CD4-positive, CD25-positive, alpha-beta regulatory T cell (primary cell): ENCODE data around the gene CCNY. TPM values are rescaled to one million over a fixed set of nuclear protein-coding genes. Genes with fewer than 3 reads are reported as not detected.
A peak's percentile ranks its signal among the peaks of the same experiment; 100 is the strongest.

ENCODE experiments used
- ATAC-seq, 2 donors: fragments of 150-1000 bp; cut with Tn5 transposase; one replicate each; pipeline ENCODE4 v1.10.0; 2021; ENCODE audit warnings: low read depth in 2 of 2, moderate number of reproducible peaks in 2 of 2, moderate library complexity in 1 of 2
- DNase-seq, 3 donors: peaks; one replicate each; pipeline versions ENCODE4 v3.0.0 to v3.0.0-alpha.2; 2012 to 2022; ENCODE audit warnings: mixed read lengths in 1 of 3
- H3K27ac ChIP-seq: one replicate; pipeline ENCODE4 v1.7.0; 2013; ENCODE audit warnings: mild to moderate bottlenecking, low read length; ENCODE audit not compliant: insufficient read depth, poor library complexity, severe bottlenecking
- H3K27me3 ChIP-seq: one replicate; pipeline ENCODE4 v1.7.0; 2013; ENCODE audit warnings: low read length; ENCODE audit not compliant: control insufficient read depth, insufficient read depth
- H3K36me3 ChIP-seq: one replicate; pipeline ENCODE4 v1.7.0; 2013; ENCODE audit warnings: mild to moderate bottlenecking, low read length, moderate library complexity; ENCODE audit not compliant: control insufficient read depth, insufficient read depth
- H3K4me1 ChIP-seq: 2 replicates; pipeline ENCODE4 v1.7.0; 2013; ENCODE audit warnings: mild to moderate bottlenecking, low read length; ENCODE audit not compliant: insufficient read depth, control insufficient read depth, poor library complexity, severe bottlenecking
- H3K4me3 ChIP-seq: one replicate; pipeline ENCODE4 v1.7.0; 2013; ENCODE audit warnings: low read depth, mild to moderate bottlenecking, low read length, moderate library complexity
- H3K9me3 ChIP-seq, 2 experiments: 1 replicate in 1 of 2; 2 replicates in 1 of 2; pipeline ENCODE4 v1.7.0; 2013; ENCODE audit warnings: low read length in 2 of 2, mild to moderate bottlenecking in 1 of 2, moderate library complexity in 1 of 2; ENCODE audit not compliant: control insufficient read depth in 2 of 2
- H3K27ac Mint-ChIP-seq, 3 donors: one replicate each; pipeline ENCODE4 v1.8.0; 2020 to 2022; ENCODE audit warnings: mild to moderate bottlenecking in 3 of 3, mixed read lengths in 3 of 3, moderate library complexity in 2 of 3
- H3K27me3 Mint-ChIP-seq: one replicate; pipeline ENCODE4 v1.8.0; 2022; ENCODE audit warnings: mild to moderate bottlenecking, mixed read lengths
- H3K36me3 Mint-ChIP-seq: one replicate; pipeline ENCODE4 v1.8.0; 2020; ENCODE audit warnings: mixed read lengths
- H3K4me1 Mint-ChIP-seq, 4 donors: one replicate each; pipeline ENCODE4 v1.8.0; 2020 to 2022; ENCODE audit warnings: mixed read lengths in 4 of 4, mild to moderate bottlenecking in 1 of 4
- H3K4me3 Mint-ChIP-seq, 4 donors: one replicate each; pipeline ENCODE4 v1.8.0; 2020 to 2022; ENCODE audit warnings: mild to moderate bottlenecking in 4 of 4, mixed read lengths in 4 of 4, moderate library complexity in 3 of 4
- H3K9me3 Mint-ChIP-seq, 7 donors: one replicate each; pipeline ENCODE4 v1.8.0; 2020 to 2022; ENCODE audit warnings: mixed read lengths in 7 of 7, mild to moderate bottlenecking in 3 of 7, moderate library complexity in 2 of 7
- polyA plus RNA-seq, 4 donors: library from polyadenylated mRNA; unstranded; fragments of 300-500 nt; fragmentation: Illumina TruSeq; gene quantifications; one replicate each; pipeline ENCODE4 v1.2.3, GENCODE V29; 2021
- total RNA-seq: library from RNA; stranded (reverse); gene quantifications from one replicate; pipeline ENCODE4 v1.2.3, GENCODE V29; 2022

Gene CCNY
- total and polyA plus RNA-seq, 5 donors from 2014 or later: 6.4 to 58.3 (median 13.1) TPM

- H3K9me3 ChIP-seq: no peaks in the 10 kb centered on the region
- no peak overlapping the region for H3K4me3 ChIP-seq
- H3K4me3 Mint-ChIP-seq: peak overlapping the region in 3 of 4 donors; percentile 15 to 72 (median 54)
- H3K27me3 ChIP-seq: no peaks in the 10 kb centered on the region
- H3K27me3 Mint-ChIP-seq: no peaks in the 10 kb centered on the region
- peak in 2 of 3 donors; percentile 13 to 46 for DNase-seq
- H3K36me3 Mint-ChIP-seq: no peaks in the 10 kb centered on the region
- H3K36me3 ChIP-seq: no peaks in the 10 kb centered on the region
- no peak overlapping the region for H3K27ac ChIP-seq
- peaks cover 0 to 2% (median 0%) of the 10 kb centered on the region in 7 donors for H3K9me3 Mint-ChIP-seq
- H3K4me1 Mint-ChIP-seq: peaks cover 31 to 82% (median 51%) of the 10 kb centered on the region in 4 donors
- peaks cover 10% of the 10 kb centered on the region for H3K4me1 ChIP-seq
- ATAC-seq: peak; percentile 49 to 52
- H3K27ac Mint-ChIP-seq: peak overlapping the region; percentile 52 to 91 (median 78)
These were observed 43.2 kb downstream of the CCNY start for GRCh38 chr10:35379226-35380137.

DNA sequence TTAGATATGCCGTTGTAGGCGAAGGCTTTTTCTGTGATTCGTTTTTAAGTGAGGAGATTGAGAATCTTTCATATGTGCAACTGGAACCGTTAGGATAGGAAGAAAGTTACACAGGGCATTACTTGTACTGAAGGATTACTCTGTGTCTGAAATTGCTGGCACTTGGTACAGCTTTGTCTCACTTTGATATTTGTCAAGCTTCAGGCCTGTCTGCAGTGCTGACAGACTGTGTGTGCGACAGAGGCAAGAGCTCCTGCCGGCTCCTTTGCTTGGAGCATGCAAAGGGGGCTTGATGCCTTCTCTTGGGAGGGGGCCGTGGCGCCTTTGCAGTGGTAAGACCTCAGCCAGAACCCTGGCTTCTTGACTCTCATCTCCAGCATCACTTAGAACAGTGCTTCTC is 45.8 kb downstream of the CCNY start:
- H3K4me1 Mint-ChIP-seq: peaks cover 22 to 80% (median 47%) of the 10 kb centered on the region in 4 donors
- Histone ChIP-seq H3K27me3 (no peaks in the 10 kb centered on the region), H3K4me3 (no peak overlapping the region), H3K36me3 (no peaks in the 10 kb centered on the region), H3K4me1 (peaks cover 10% of the 10 kb centered on the region), H3K27ac (no peak overlapping the region), H3K9me3 (no peaks in the 10 kb centered on the region)
- H3K27me3 Mint-ChIP-seq: no peaks in the 10 kb centered on the region
- no peak overlapping the region for H3K4me3 Mint-ChIP-seq
- no peak for ATAC-seq
- H3K9me3 Mint-ChIP-seq: no peaks in the 10 kb centered on the region
- no peak overlapping the region for H3K27ac Mint-ChIP-seq
- H3K36me3 Mint-ChIP-seq: peaks cover 5% of the 10 kb centered on the region
- no peak for DNase-seq

- Histone ChIP-seq H3K9me3 (peaks cover 0 to 7% of the 10 kb centered on the region in 2 experiments), H3K27me3 (no peaks in the 10 kb centered on the region), H3K4me3 (no peak overlapping the region), H3K36me3 (no peaks in the 10 kb centered on the region), H3K4me1 (no peaks in the 10 kb centered on the region), H3K27ac (no peak overlapping the region)
- ATAC-seq (no peak), DNase-seq (no peak)
- peaks cover 28 to 76% (median 37%) of the 10 kb centered on the region in 4 donors for H3K4me1 Mint-ChIP-seq
- H3K9me3 Mint-ChIP-seq: peaks cover 0 to 10% (median 0%) of the 10 kb centered on the region in 7 donors
- peaks cover 16% of the 10 kb centered on the region for H3K36me3 Mint-ChIP-seq
- no peak overlapping the region for H3K4me3 Mint-ChIP-seq
- H3K27me3 Mint-ChIP-seq: no peaks in the 10 kb centered on the region
- peak overlapping the region in 1 of 3 donors; percentile 16 for H3K27ac Mint-ChIP-seq
These were observed 48.1 kb downstream of the CCNY start for GRCh38 chr10:35384265-35384868.

GRCh38 chr10:35386594-35387174 is 50.4 kb downstream of the CCNY start:
- H3K4me3 ChIP-seq: no peak overlapping the region
- Mint-ChIP-seq H3K4me3 (no peak overlapping the region), H3K9me3 (peaks cover 0 to 30% (median 3%) of the 10 kb centered on the region in 7 donors), H3K27me3 (no peaks in the 10 kb centered on the region), H3K27ac (no peak overlapping the region), H3K36me3 (peaks cover 26% of the 10 kb centered on the region), H3K4me1 (peaks cover 14 to 70% (median 29%) of the 10 kb centered on the region in 4 donors)
- H3K27ac ChIP-seq: no peak overlapping the region
- ATAC-seq (no peak), DNase-seq (no peak)
- H3K4me1 ChIP-seq: no peaks in the 10 kb centered on the region
- H3K27me3 ChIP-seq: no peaks in the 10 kb centered on the region
- H3K9me3 ChIP-seq: peaks cover 12 to 27% of the 10 kb centered on the region in 2 experiments
- H3K36me3 ChIP-seq: no peaks in the 10 kb centered on the region

DNA sequence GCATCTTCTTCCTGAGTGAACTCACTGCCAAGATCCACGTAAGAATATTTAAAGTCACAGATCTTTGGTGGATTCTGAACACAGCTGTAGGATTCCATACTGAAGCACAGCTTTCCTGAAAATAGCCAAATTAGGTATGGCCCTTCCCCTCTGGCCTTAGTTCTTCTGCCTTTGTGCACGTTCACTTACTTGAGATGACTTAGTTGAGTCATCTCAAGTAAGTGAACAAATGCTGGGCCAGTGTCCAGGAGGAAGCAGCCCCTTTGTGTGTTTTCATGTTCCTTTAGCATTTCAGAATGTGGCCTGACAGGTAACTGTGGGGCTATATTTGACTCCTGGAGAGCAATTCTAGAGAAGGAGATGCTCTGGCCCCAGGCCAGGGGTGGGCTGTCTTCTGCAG is 51.5 kb downstream of the CCNY start:
- peaks cover 33% of the 10 kb centered on the region for H3K36me3 Mint-ChIP-seq
- H3K27ac Mint-ChIP-seq: no peak overlapping the region
- peaks cover 14 to 73% (median 36%) of the 10 kb centered on the region in 4 donors for H3K4me1 Mint-ChIP-seq
- Histone ChIP-seq H3K4me3 (no peak overlapping the region), H3K4me1 (no peaks in the 10 kb centered on the region), H3K36me3 (no peaks in the 10 kb centered on the region), H3K9me3 (peaks cover 12 to 28% of the 10 kb centered on the region in 2 experiments), H3K27ac (no peak overlapping the region), H3K27me3 (no peaks in the 10 kb centered on the region)
- ATAC-seq: no peak
- DNase-seq: no peak
- peaks cover 0 to 31% (median 4%) of the 10 kb centered on the region in 7 donors for H3K9me3 Mint-ChIP-seq
- H3K4me3 Mint-ChIP-seq: peak overlapping the region in 1 of 4 donors; percentile 33
- no peaks in the 10 kb centered on the region for H3K27me3 Mint-ChIP-seq

DNA sequence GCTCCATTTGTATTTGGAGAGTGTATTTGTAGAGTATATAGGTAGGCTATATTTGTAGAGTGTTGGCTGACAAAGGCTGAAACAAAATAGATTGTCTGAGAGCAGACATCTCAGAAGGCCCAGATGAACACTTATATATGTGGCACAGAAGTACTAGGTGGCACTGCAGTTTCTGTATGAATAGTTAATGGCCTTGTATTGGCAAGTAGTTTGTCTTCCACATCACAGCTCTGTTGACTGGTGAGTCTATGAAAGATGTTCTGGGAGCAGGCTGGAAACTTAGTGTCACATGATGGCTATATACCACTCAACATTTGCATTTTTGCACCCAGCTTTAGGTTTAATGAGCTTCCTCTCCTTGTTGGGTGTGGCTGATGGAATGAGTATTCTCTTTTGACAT is 51.9 kb downstream of the CCNY start:
- Mint-ChIP-seq H3K27me3 (no peaks in the 10 kb centered on the region), H3K4me3 (peak overlapping the region in 1 of 4 donors; percentile 33), H3K4me1 (peaks cover 14 to 77% (median 38%) of the 10 kb centered on the region in 4 donors), H3K9me3 (peaks cover 0 to 31% (median 4%) of the 10 kb centered on the region in 7 donors), H3K27ac (no peak overlapping the region), H3K36me3 (peaks cover 33% of the 10 kb centered on the region)
- ATAC-seq (no peak), DNase-seq (no peak)
- Histone ChIP-seq H3K4me1 (no peaks in the 10 kb centered on the region), H3K36me3 (no peaks in the 10 kb centered on the region), H3K27me3 (no peaks in the 10 kb centered on the region), H3K4me3 (no peak overlapping the region), H3K9me3 (peaks cover 12 to 28% of the 10 kb centered on the region in 2 experiments), H3K27ac (no peak overlapping the region)

- Mint-ChIP-seq H3K9me3 (peaks cover 0 to 31% (median 4%) of the 10 kb centered on the region in 7 donors), H3K4me3 (no peak overlapping the region), H3K27ac (peak overlapping the region in 1 of 3 donors; percentile 55), H3K4me1 (peaks cover 14 to 77% (median 39%) of the 10 kb centered on the region in 4 donors), H3K27me3 (no peaks in the 10 kb centered on the region), H3K36me3 (peaks cover 33% of the 10 kb centered on the region)
- H3K9me3 ChIP-seq: peaks cover 12 to 28% of the 10 kb centered on the region in 2 experiments
- no peaks in the 10 kb centered on the region for H3K27me3 ChIP-seq
- H3K36me3 ChIP-seq: no peaks in the 10 kb centered on the region
- DNase-seq (no peak), ATAC-seq (no peak)
- no peaks in the 10 kb centered on the region for H3K4me1 ChIP-seq
- no peak overlapping the region for H3K4me3 ChIP-seq
- no peak overlapping the region for H3K27ac ChIP-seq
These were observed 52.4 kb downstream of the CCNY start for GRCh38 chr10:35388682-35389081.
